BLaER1 treated with 17β-estradiol and CSF1 and Interleukin-3, amounts not matched to agents 10 nM and 100 nM (cell line): ENCODE data around the gene MAP1LC3A.
A peak's percentile ranks its signal among the peaks of the same experiment; 100 is the strongest.

Experiments
- H3K27ac ChIP-seq, 11 experiments: shearing (Covaris generic); formaldehyde crosslinking; 2 replicates each; pipeline ENCODE4 v1.8.1; 2022
- H3K27me3 ChIP-seq, 11 experiments: shearing (Covaris generic); formaldehyde crosslinking; 2 replicates each; pipeline ENCODE4 v1.8.1; 2022
- H3K36me3 ChIP-seq, 11 experiments: shearing (Covaris generic); formaldehyde crosslinking; 2 replicates each; pipeline ENCODE4 v1.8.1; 2022
- H3K4me1 ChIP-seq, 10 experiments: shearing (Covaris generic); formaldehyde crosslinking; 2 replicates each; pipeline ENCODE4 v1.8.1; 2022
- H3K4me2 ChIP-seq, 11 experiments: shearing (Covaris generic); formaldehyde crosslinking; 2 replicates each; pipeline ENCODE4 v1.8.1; 2022
- H3K4me3 ChIP-seq, 10 experiments: shearing (Covaris generic); formaldehyde crosslinking; 2 replicates each; pipeline ENCODE4 v1.8.1; 2022
- H3K9ac ChIP-seq, 11 experiments: shearing (Covaris generic); formaldehyde crosslinking; 2 replicates each; pipeline ENCODE4 v1.8.1; 2022
- H3K9me3 ChIP-seq, 11 experiments: shearing (Covaris generic); formaldehyde crosslinking; replicated peaks in 1 of 11; 2 replicates each; pipeline ENCODE4 v1.8.1; 2022
- H4K20me1 ChIP-seq, 11 experiments: shearing (Covaris generic); formaldehyde crosslinking; 2 replicates each; pipeline ENCODE4 v1.8.1; 2022
- Cebpa-rat ChIP-seq, 11 experiments: shearing (Covaris generic); IDR thresholded peaks; 2 replicates each; pipeline ENCODE4 v1.8.1; 2022

The MAP1LC3A gene

GRCh38 chr20:34547844-34548613, 10.5 kb upstream of the MAP1LC3A start:
- H4K20me1 ChIP-seq: no peaks in the 10 kb centered on the region
- no peaks in the 10 kb centered on the region for H3K27me3 ChIP-seq
- H3K9ac ChIP-seq: no peak overlapping the region
- H3K27ac ChIP-seq: no peak overlapping the region
- H3K4me1 ChIP-seq: peaks cover 0 to 7% (median 0%) of the 10 kb centered on the region in 10 experiments; a peak in 5 of 20 replicates
- no peaks in the 10 kb centered on the region for H3K9me3 ChIP-seq
- H3K4me2 ChIP-seq: no peak overlapping the region
- H3K4me3 ChIP-seq: no peak overlapping the region
- no peaks in the 10 kb centered on the region; a peak in 1 of 22 replicates for H3K36me3 ChIP-seq
- no peak for TF ChIP-seq Cebpa-rat (IDR thresholded peaks at IDR 0.05)

GRCh38 chr20:34549291-34549928, 9.1 kb upstream of the MAP1LC3A start:
- Histone ChIP-seq H3K36me3 (no peaks in the 10 kb centered on the region), H3K9ac (no peak overlapping the region), H3K4me3 (no peak overlapping the region), H3K27me3 (no peaks in the 10 kb centered on the region), H4K20me1 (no peaks in the 10 kb centered on the region), H3K9me3 (no peaks in the 10 kb centered on the region), H3K4me2 (no peak overlapping the region), H3K4me1 (peaks cover 0 to 2% (median 0%) of the 10 kb centered on the region in 10 experiments; a peak in 1 of 20 replicates), H3K27ac (no peak overlapping the region)
- no peak for TF ChIP-seq Cebpa-rat (IDR thresholded peaks at IDR 0.05)

GRCh38 chr20:34549929-34550305, 8.6 kb upstream of the MAP1LC3A start:
- H3K27me3 ChIP-seq: no peaks in the 10 kb centered on the region
- no peak overlapping the region for H3K4me2 ChIP-seq
- TF ChIP-seq Cebpa-rat (IDR thresholded peaks at IDR 0.05): no peak
- no peaks in the 10 kb centered on the region for H3K4me1 ChIP-seq
- no peaks in the 10 kb centered on the region for H3K9me3 ChIP-seq
- H4K20me1 ChIP-seq: no peaks in the 10 kb centered on the region
- H3K9ac ChIP-seq: no peak overlapping the region
- H3K36me3 ChIP-seq: no peaks in the 10 kb centered on the region
- no peak overlapping the region for H3K4me3 ChIP-seq
- no peak overlapping the region for H3K27ac ChIP-seq

- H3K36me3 ChIP-seq: no peaks in the 10 kb centered on the region
- no peaks in the 10 kb centered on the region for H3K4me1 ChIP-seq
- no peak overlapping the region for H3K4me3 ChIP-seq
- H3K27me3 ChIP-seq: 0 out of 22 replicates have a peak, but pooled peaks cover 0 to 2% (median 0%) of the 10 kb centered on the region in 11 experiments
- no peaks in the 10 kb centered on the region for H3K9me3 ChIP-seq
- no peak overlapping the region for H3K4me2 ChIP-seq
- no peak for TF ChIP-seq Cebpa-rat (IDR thresholded peaks at IDR 0.05)
- H4K20me1 ChIP-seq: no peaks in the 10 kb centered on the region
- H3K27ac ChIP-seq: no peak overlapping the region
- H3K9ac ChIP-seq: no peak overlapping the region
Measured at GRCh38 chr20:34552569-34552968, 5.9 kb upstream of the MAP1LC3A start.

- Histone ChIP-seq H4K20me1 (no peaks in the 10 kb centered on the region), H3K4me2 (no peak overlapping the region), H3K4me1 (peaks cover 0 to 3% (median 0%) of the 10 kb centered on the region in 10 experiments; a peak in 1 of 20 replicates), H3K27ac (no peak overlapping the region), H3K9me3 (no peaks in the 10 kb centered on the region), H3K27me3 (peaks cover 0 to 10% (median 7%) of the 10 kb centered on the region in 11 experiments; a peak in 15 of 22 replicates), H3K9ac (no peak overlapping the region), H3K36me3 (no peaks in the 10 kb centered on the region), H3K4me3 (no peak overlapping the region)
- no peak for TF ChIP-seq Cebpa-rat (IDR thresholded peaks at IDR 0.05)
Measured at GRCh38 chr20:34553366-34553867, 5.1 kb upstream of the MAP1LC3A start.

GRCh38 chr20:34557936-34558319, 590 bp upstream of the MAP1LC3A start:
- Histone ChIP-seq H3K4me2 (peak overlapping the region; percentile 56 to 80 (median 64)), H3K36me3 (peaks cover 0 to 29% (median 14%) of the 10 kb centered on the region in 11 experiments; a peak in 12 of 22 replicates), H3K27ac (peak overlapping the region in 3 of 11 experiments; percentile 32 to 44 (median 44); a peak in 4 of 22 replicates), H3K27me3 (peaks cover 0 to 15% (median 12%) of the 10 kb centered on the region in 11 experiments; a peak in 15 of 22 replicates), H3K9me3 (no peaks in the 10 kb centered on the region), H3K4me3 (peak overlapping the region; percentile 38 to 67 (median 52); a peak in 18 of 20 replicates), H3K9ac (peak overlapping the region in 10 of 11 experiments; percentile 46 to 72 (median 64); a peak in 20 of 22 replicates), H4K20me1 (peaks cover 0 to 8% (median 0%) of the 10 kb centered on the region in 11 experiments; a peak in 2 of 22 replicates), H3K4me1 (peaks cover 0 to 3% (median 0%) of the 10 kb centered on the region in 10 experiments; a peak in 1 of 20 replicates)
- TF ChIP-seq Cebpa-rat (IDR thresholded peaks at IDR 0.05): no peak

GRCh38 chr20:34559311-34560140, 1.0 kb downstream of the MAP1LC3A start:
- no peak overlapping the region for H3K4me2 ChIP-seq
- H3K9me3 ChIP-seq: no peaks in the 10 kb centered on the region
- H3K4me3 ChIP-seq: no peak overlapping the region
- H3K27ac ChIP-seq: no peak overlapping the region
- peaks cover 0 to 8% (median 0%) of the 10 kb centered on the region in 11 experiments; a peak in 2 of 22 replicates for H4K20me1 ChIP-seq
- no peak for TF ChIP-seq Cebpa-rat (IDR thresholded peaks at IDR 0.05)
- peaks cover 0 to 15% (median 12%) of the 10 kb centered on the region in 11 experiments; a peak in 15 of 22 replicates for H3K27me3 ChIP-seq
- H3K4me1 ChIP-seq: peaks cover 0 to 5% (median 0%) of the 10 kb centered on the region in 10 experiments; a peak in 2 of 20 replicates
- no peak overlapping the region for H3K9ac ChIP-seq
- H3K36me3 ChIP-seq: peaks cover 0 to 34% (median 14%) of the 10 kb centered on the region in 11 experiments; a peak in 12 of 22 replicates

GRCh38 chr20:34560141-34560523, 1.6 kb downstream of the MAP1LC3A start:
- peaks cover 0 to 8% (median 0%) of the 10 kb centered on the region in 11 experiments; a peak in 3 of 22 replicates for H4K20me1 ChIP-seq
- H3K27me3 ChIP-seq: peaks cover 0 to 15% (median 12%) of the 10 kb centered on the region in 11 experiments; a peak in 15 of 22 replicates
- H3K27ac ChIP-seq: no peak overlapping the region
- H3K4me3 ChIP-seq: no peak overlapping the region
- TF ChIP-seq Cebpa-rat (IDR thresholded peaks at IDR 0.05): no peak
- H3K4me2 ChIP-seq: no peak overlapping the region
- no peaks in the 10 kb centered on the region for H3K9me3 ChIP-seq
- H3K36me3 ChIP-seq: peaks cover 0 to 40% (median 14%) of the 10 kb centered on the region in 11 experiments; a peak in 12 of 22 replicates
- H3K4me1 ChIP-seq: peaks cover 0 to 5% (median 0%) of the 10 kb centered on the region in 10 experiments; a peak in 3 of 20 replicates
- no peak overlapping the region for H3K9ac ChIP-seq
